22Rv1 (cell line): Measurements from ENCODE around the gene U2SURP.

Source experiments
- CTCF ChIP-seq: fragments of 450-650 bp; IDR thresholded peaks from 2 replicates; pipeline ENCODE4 v1.5.1; 2017; ENCODE audit warnings: mild to moderate bottlenecking
- ZFX ChIP-seq: fragments of 450-650 bp; IDR thresholded peaks from 2 replicates; pipeline ENCODE4 v1.6.1; 2017; ENCODE audit warnings: antibody characterized with exemption, borderline replicate concordance

- no peak for TF ChIP-seq CTCF
- TF ChIP-seq ZFX: no peak
Observed at GRCh38 chr3:143105170-143105569, 103.8 kb downstream of the U2SURP start.
